Stomach smooth muscle (tissue), 2 donors: ENCODE data around the gene SORCS3.

Experiments used
- H3K27ac ChIP-seq: one replicate; pipeline ENCODE4 v1.7.0; 2013; ENCODE audit warnings: mild to moderate bottlenecking, low read length, inconsistent platforms
- H3K27me3 ChIP-seq, 2 donors: one replicate each; pipeline ENCODE4 v1.7.0; 2013; ENCODE audit warnings: low read length in 2 of 2; ENCODE audit not compliant: insufficient read depth in 2 of 2, control insufficient read depth in 1 of 2
- H3K36me3 ChIP-seq, 2 donors: one replicate each; pipeline ENCODE4 v1.7.0; 2013; ENCODE audit warnings: low read length in 2 of 2; ENCODE audit not compliant: control insufficient read depth in 2 of 2, insufficient read depth in 2 of 2
- H3K4me1 ChIP-seq: one replicate; pipeline ENCODE4 v1.7.0; 2013; ENCODE audit warnings: low read length; ENCODE audit not compliant: control insufficient read depth, insufficient read depth
- H3K4me3 ChIP-seq, 2 donors: one replicate each; pipeline ENCODE4 v1.7.0; 2013; ENCODE audit warnings: low read length in 2 of 2
- H3K9ac ChIP-seq, 2 donors: one replicate each; pipeline ENCODE4 v1.7.0; 2013; ENCODE audit warnings: low read length in 2 of 2, mild to moderate bottlenecking in 1 of 2
- H3K9me3 ChIP-seq, 2 donors: one replicate each; pipeline ENCODE4 v1.7.0; 2013; ENCODE audit warnings: low read length in 2 of 2; ENCODE audit not compliant: control insufficient read depth in 2 of 2
- donor health status: healthy.
- donor health status: Pancreatic carcinoma.

SORCS3 gene

GRCh38 chr10:104804880-104805279, 163.8 kb downstream of the SORCS3 start:
- Histone ChIP-seq H3K4me1 (no peaks in the 10 kb centered on the region), H3K9ac (no peak overlapping the region), H3K27me3 (no peaks in the 10 kb centered on the region), H3K27ac (no peak overlapping the region), H3K9me3 (peaks cover 0 to 2% of the 10 kb centered on the region in 2 donors), H3K4me3 (no peak overlapping the region), H3K36me3 (no peaks in the 10 kb centered on the region)

- Histone ChIP-seq H3K27ac (no peak overlapping the region), H3K9me3 (peaks cover 0 to 2% of the 10 kb centered on the region in 2 donors), H3K27me3 (no peaks in the 10 kb centered on the region), H3K4me3 (no peak overlapping the region), H3K9ac (no peak overlapping the region), H3K4me1 (no peaks in the 10 kb centered on the region), H3K36me3 (no peaks in the 10 kb centered on the region)
Observed at GRCh38 chr10:104806801-104807200, 165.7 kb downstream of the SORCS3 start.

- H3K4me3 ChIP-seq, result no peak overlapping the region
- H3K27me3 ChIP-seq, result no peaks in the 10 kb centered on the region
- H3K9ac ChIP-seq, result no peak overlapping the region
- no peaks in the 10 kb centered on the region for H3K36me3 ChIP-seq
- H3K27ac ChIP-seq, result no peak overlapping the region
- peaks cover 0 to 2% of the 10 kb centered on the region in 2 donors for H3K9me3 ChIP-seq
- H3K4me1 ChIP-seq, result no peaks in the 10 kb centered on the region
Observed at GRCh38 chr10:104807581-104808310, 166.7 kb downstream of the SORCS3 start.

- Histone ChIP-seq H3K9ac (no peak overlapping the region), H3K27me3 (no peaks in the 10 kb centered on the region), H3K27ac (no peak overlapping the region), H3K4me3 (no peak overlapping the region), H3K4me1 (no peaks in the 10 kb centered on the region), H3K36me3 (no peaks in the 10 kb centered on the region), H3K9me3 (peaks cover 0 to 2% of the 10 kb centered on the region in 2 donors)
Observed at GRCh38 chr10:104809288-104810090, 168.4 kb downstream of the SORCS3 start.

DNA sequence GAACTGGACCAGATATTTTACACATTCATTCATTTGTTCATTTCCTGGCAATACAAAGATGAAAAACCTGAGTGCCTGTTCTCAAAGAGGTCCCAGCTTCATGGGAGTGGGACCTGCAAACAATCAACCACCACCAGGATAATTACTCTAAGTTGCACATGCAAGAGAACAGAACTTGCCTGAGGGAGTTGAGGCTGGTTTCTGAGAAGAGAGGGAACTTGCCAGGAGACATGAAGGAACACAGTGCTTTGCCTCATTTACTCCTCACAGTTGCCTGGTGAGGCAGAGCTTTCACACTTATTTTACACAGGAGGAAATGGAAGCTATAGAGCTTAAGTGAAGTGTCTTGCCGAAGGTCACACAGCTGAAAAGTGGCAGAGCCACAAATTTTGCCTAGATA, 170.1 kb downstream of the SORCS3 start:
- Histone ChIP-seq H3K27me3 (no peaks in the 10 kb centered on the region), H3K9me3 (peaks cover 0 to 2% of the 10 kb centered on the region in 2 donors), H3K9ac (no peak overlapping the region), H3K4me3 (no peak overlapping the region), H3K36me3 (no peaks in the 10 kb centered on the region), H3K27ac (no peak overlapping the region), H3K4me1 (no peaks in the 10 kb centered on the region)

DNA sequence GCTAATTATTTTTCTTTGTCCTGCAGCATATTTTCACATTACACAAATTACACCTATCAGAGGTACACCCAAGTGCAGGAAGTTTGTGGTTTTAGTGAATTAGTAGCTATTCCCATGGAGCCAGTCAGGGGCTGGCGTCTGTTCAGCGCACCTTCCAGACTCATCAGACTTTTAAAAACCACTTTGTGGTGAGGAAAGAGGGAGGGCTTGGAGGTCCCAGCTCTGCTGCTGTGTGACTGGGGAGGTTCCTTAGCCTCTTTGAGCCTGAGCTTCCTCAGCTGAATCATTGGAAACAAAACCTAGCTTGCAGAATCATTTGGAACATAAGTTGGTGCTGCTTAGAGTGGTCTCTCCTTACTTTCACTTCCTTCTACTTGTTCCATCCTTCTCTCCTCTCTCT, 175.4 kb downstream of the SORCS3 start:
- Histone ChIP-seq H3K4me1 (no peaks in the 10 kb centered on the region), H3K36me3 (no peaks in the 10 kb centered on the region), H3K9me3 (no peaks in the 10 kb centered on the region), H3K9ac (no peak overlapping the region), H3K4me3 (no peak overlapping the region), H3K27ac (no peak overlapping the region), H3K27me3 (no peaks in the 10 kb centered on the region)

DNA sequence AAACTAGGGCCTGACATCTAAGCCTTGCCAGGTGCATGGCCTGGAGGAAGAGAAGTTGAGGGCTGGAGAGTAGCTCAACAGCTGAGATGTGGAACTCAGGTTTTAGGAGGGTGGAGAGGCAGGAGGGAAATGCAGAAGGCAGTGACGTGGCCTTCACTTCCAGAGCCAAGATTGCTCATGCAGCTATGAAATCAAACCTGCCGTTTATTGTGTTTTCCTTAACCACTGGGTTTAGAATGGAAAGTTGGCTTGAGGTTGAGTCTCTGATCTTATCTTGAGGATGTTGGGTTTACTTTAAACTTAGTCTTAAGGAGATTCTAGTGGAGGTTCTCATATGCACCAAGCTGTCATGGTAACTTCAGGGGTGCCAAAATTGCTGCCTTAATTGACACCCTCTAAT, 178.6 kb downstream of the SORCS3 start:
- Histone ChIP-seq H3K27me3 (no peaks in the 10 kb centered on the region), H3K36me3 (no peaks in the 10 kb centered on the region), H3K9me3 (no peaks in the 10 kb centered on the region), H3K4me1 (peaks cover 4% of the 10 kb centered on the region), H3K9ac (no peak overlapping the region), H3K4me3 (no peak overlapping the region), H3K27ac (no peak overlapping the region)

- H3K27ac ChIP-seq, result no peak overlapping the region
- H3K27me3 ChIP-seq, result no peaks in the 10 kb centered on the region
- peaks cover 4% of the 10 kb centered on the region for H3K4me1 ChIP-seq
- H3K36me3 ChIP-seq, result no peaks in the 10 kb centered on the region
- no peaks in the 10 kb centered on the region for H3K9me3 ChIP-seq
- no peak overlapping the region for H3K4me3 ChIP-seq
- no peak overlapping the region for H3K9ac ChIP-seq
Observed at GRCh38 chr10:104822088-104822487, 181.0 kb downstream of the SORCS3 start.

GRCh38 chr10:104824380-104825006, 183.4 kb downstream of the SORCS3 start:
- Histone ChIP-seq H3K9ac (no peak overlapping the region), H3K36me3 (no peaks in the 10 kb centered on the region), H3K4me1 (peaks cover 4% of the 10 kb centered on the region), H3K27me3 (no peaks in the 10 kb centered on the region), H3K4me3 (no peak overlapping the region), H3K9me3 (no peaks in the 10 kb centered on the region), H3K27ac (no peak overlapping the region)

DNA sequence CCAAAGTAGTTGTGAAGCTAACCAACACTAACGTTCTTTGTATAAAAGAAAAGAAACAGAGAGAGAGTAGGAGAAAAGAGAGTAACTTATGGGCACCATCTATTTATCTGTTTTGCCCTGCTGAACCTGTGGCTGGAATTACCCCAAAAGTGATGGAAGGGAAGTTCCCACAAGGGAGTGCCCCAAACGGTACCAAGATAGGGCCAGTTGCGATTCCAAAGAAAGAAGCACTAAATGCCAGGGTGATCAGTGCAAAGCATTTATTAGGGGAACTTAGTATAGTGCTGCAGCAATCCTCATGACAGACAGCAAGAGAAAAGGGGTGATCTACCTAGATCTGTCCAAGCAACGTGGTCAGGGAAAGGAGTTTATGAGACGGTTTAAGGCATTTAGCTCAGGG, 190.2 kb downstream of the SORCS3 start:
- Histone ChIP-seq H3K36me3 (no peaks in the 10 kb centered on the region), H3K4me3 (no peak overlapping the region), H3K9ac (no peak overlapping the region), H3K27me3 (no peaks in the 10 kb centered on the region), H3K4me1 (no peaks in the 10 kb centered on the region), H3K27ac (no peak overlapping the region), H3K9me3 (no peaks in the 10 kb centered on the region)
